GM12891 (cell line): ENCODE data around the gene ADAT1.

Experiments used
- POLR2A ChIP-seq: IDR thresholded peaks from 2 replicates; pipeline ENCODE4 v1.6.1; 2011; ENCODE audit warnings: low read depth, low read length, control low read depth
- POLR2AphosphoS5 ChIP-seq: IDR thresholded peaks from 2 replicates; pipeline ENCODE4 v1.6.1; 2011; ENCODE audit warnings: low read depth, low read length, control low read depth
- TAF1 ChIP-seq: IDR thresholded peaks from 2 replicates; pipeline ENCODE4 v1.6.1; 2011; ENCODE audit warnings: low read depth, low read length, control low read depth

DNA sequence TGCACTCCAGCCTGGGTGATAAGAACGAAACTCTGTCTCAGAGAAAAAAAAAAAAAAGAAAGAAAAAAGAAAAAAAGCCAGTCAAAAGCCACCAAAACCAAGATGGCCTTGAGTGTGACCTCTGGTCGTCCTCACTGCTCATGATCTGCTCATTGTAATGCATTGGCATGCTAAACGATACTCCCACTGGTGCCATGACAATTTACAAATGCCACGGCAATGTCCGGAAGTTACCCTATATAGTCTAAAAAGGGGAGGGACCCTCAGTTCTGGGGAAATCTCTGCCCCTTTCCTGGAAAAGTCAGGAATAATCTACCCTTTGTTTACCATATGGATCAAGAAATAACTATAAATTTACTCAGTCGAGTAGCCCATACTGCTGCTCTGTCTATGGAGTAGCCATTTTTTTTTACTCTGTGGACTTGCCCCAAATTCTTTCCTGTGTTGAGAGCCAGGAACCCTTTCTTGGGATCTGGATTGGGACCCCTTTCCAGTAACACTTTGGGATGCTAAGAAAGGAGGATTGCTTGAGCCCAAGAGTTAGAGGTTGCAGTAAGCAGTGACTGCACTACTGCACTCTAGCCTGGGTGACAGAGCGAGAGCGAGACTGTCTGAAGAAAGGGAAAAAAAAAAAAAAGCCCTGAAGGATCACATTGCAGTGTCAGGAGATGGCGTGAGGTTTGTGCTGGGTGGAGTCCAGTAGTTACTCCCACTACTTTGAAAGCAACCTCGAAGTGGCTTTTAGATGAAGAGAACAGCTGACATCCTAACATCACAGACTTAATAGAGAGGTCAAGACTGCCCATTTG, 63.3 kb downstream of the ADAT1 start:
- no peak for TF ChIP-seq TAF1
- TF ChIP-seq POLR2AphosphoS5: no peak
- TF ChIP-seq POLR2A: no peak
